ENCODE data around the gene IGF2BP2. TPM values are rescaled to one million over a fixed set of nuclear protein-coding genes. Genes with fewer than 3 reads are reported as not detected.

The IGF2BP2 gene
- total RNA-seq, 4 donors from 2014 or later = 12.4 to 45.7 (median 15.9) TPM

- Histone ChIP-seq H3K9me3 (no peaks in the 10 kb centered on the region), H3K4me1 (peaks cover 12% of the 10 kb centered on the region in 2 donors), H3K36me3 (no peaks in the 10 kb centered on the region), H3K27ac (no peak overlapping the region), H3K4me3 (replicated peaks in 1 of 3) (no peak overlapping the region), H3K27me3 (no peaks in the 10 kb centered on the region)
- DNase-seq = no peak
- TF ChIP-seq CTCF (IDR thresholded peaks at IDR 0.05) = no peak
- TF ChIP-seq POLR2A (IDR thresholded peaks at IDR 0.05) = no peak
- intact Hi-C loops (cut with DNase I) = no loop called here
- 90 to 100% methylated on average over 1 of the region's 1 CpG for WGBS, 2 donors
Measured at GRCh38 chr3:185750015-185750414, 74.8 kb downstream of the IGF2BP2 start.

- no peak for DNase-seq
- intact Hi-C loops (cut with DNase I) = no loop called here
- no peak overlapping the region for H3K27ac ChIP-seq
- H3K27me3 ChIP-seq = no peaks in the 10 kb centered on the region
- WGBS, 2 donors = 68 to 75% methylated on average over 5 of the region's 5 CpGs
- peaks cover 13 to 16% of the 10 kb centered on the region in 2 donors for H3K4me1 ChIP-seq
- H3K4me3 ChIP-seq (replicated peaks in 1 of 3) = no peak overlapping the region
- no peak for TF ChIP-seq POLR2A (IDR thresholded peaks at IDR 0.05)
- TF ChIP-seq CTCF (IDR thresholded peaks at IDR 0.05) = no peak
- no peaks in the 10 kb centered on the region for H3K36me3 ChIP-seq
- H3K9me3 ChIP-seq = no peaks in the 10 kb centered on the region
Measured at GRCh38 chr3:185746470-185746869, 78.4 kb downstream of the IGF2BP2 start.

GRCh38 chr3:185744997-185745843 is 79.6 kb downstream of the IGF2BP2 start:
- peak; percentile 33 to 35 for DNase-seq
- no peak for TF ChIP-seq POLR2A (IDR thresholded peaks at IDR 0.05)
- no peak for TF ChIP-seq CTCF (IDR thresholded peaks at IDR 0.05)
- H3K4me3 ChIP-seq (replicated peaks in 1 of 3) = no peak overlapping the region
- no peaks in the 10 kb centered on the region for H3K27me3 ChIP-seq
- H3K9me3 ChIP-seq = no peaks in the 10 kb centered on the region
- no peaks in the 10 kb centered on the region for H3K36me3 ChIP-seq
- peaks cover 13 to 16% of the 10 kb centered on the region in 2 donors for H3K4me1 ChIP-seq
- intact Hi-C loops (cut with DNase I) = no loop called here
- no peak overlapping the region for H3K27ac ChIP-seq
- 32 to 34% methylated on average over 12 of the region's 12 CpGs for WGBS, 2 donors

- intact Hi-C loops (cut with DNase I) = no loop called here
- no peaks in the 10 kb centered on the region for H3K36me3 ChIP-seq
- no peaks in the 10 kb centered on the region for H3K9me3 ChIP-seq
- no peak for DNase-seq
- no peak overlapping the region for H3K4me3 ChIP-seq (replicated peaks in 1 of 3)
- 86 to 97% methylated on average over 2 of the region's 2 CpGs for WGBS, 2 donors
- H3K27me3 ChIP-seq = no peaks in the 10 kb centered on the region
- peaks cover 13 to 16% of the 10 kb centered on the region in 2 donors for H3K4me1 ChIP-seq
- no peak for TF ChIP-seq CTCF (IDR thresholded peaks at IDR 0.05)
- no peak for TF ChIP-seq POLR2A (IDR thresholded peaks at IDR 0.05)
- no peak overlapping the region for H3K27ac ChIP-seq
Measured at GRCh38 chr3:185741586-185741985, 83.3 kb downstream of the IGF2BP2 start.

GRCh38 chr3:185740133-185740532 is 84.7 kb downstream of the IGF2BP2 start:
- no peaks in the 10 kb centered on the region for H3K36me3 ChIP-seq
- H3K27me3 ChIP-seq = no peaks in the 10 kb centered on the region
- no peak for TF ChIP-seq CTCF (IDR thresholded peaks at IDR 0.05)
- TF ChIP-seq POLR2A (IDR thresholded peaks at IDR 0.05) = no peak
- no peak overlapping the region for H3K4me3 ChIP-seq (replicated peaks in 1 of 3)
- intact Hi-C loops (cut with DNase I) = no loop called here
- H3K9me3 ChIP-seq = no peaks in the 10 kb centered on the region
- DNase-seq = no peak
- peaks cover 2 to 5% of the 10 kb centered on the region in 2 donors for H3K4me1 ChIP-seq
- H3K27ac ChIP-seq = no peak overlapping the region
- 88 to 100% methylated on average over 1 of the region's 1 CpG for WGBS, 2 donors
